K562 (cell line): ENCODE data around the gene UBA3. TPM values are rescaled to one million over a fixed set of nuclear protein-coding genes. Genes with fewer than 3 reads are reported as not detected.

Experiments
- ATAC-seq: fragments of 200-7000 bp; cut with Tn5 transposase; 3 replicates; pipeline ENCODE4 v1.9.1; 2020; ENCODE audit warnings: moderate library complexity
- BruUV-seq: library from RNA; stranded (reverse); fragments of 400-500 nt; replicated peaks from 2 replicates; lab custom pipeline; 2021; lab: Mats Ljungman, UMichigan
- CTCF ChIA-PET: fragments of 300-600 bp; formaldehyde crosslinking; extraction: SDS; loops from one replicate; lab custom pipeline; 2021; ENCODE audit warnings: low intra/inter-chr PET ratio; lab: Yijun Ruan, JAX
- POLR2A ChIA-PET: fragments of 300-600, 350-650 bp; sonication (Branson Sonifier 250); formaldehyde crosslinking; extraction: SDS; loops from one replicate; lab custom pipeline; 2021; ENCODE audit warnings: antibody characterized with exemption, inconsistent platforms; lab: Yijun Ruan, JAX
- DNase-seq, 4 experiments: peaks; one replicate each; pipeline versions ENCODE4 v3.0.0 to v3.0.0-alpha.2; 2011 to 2018; ENCODE audit warnings: low spot score in 3 of 4, mixed read lengths in 3 of 4; ENCODE audit errors: extremely low read depth in 1 of 4
- FAIRE-seq: peaks from 2 replicates; lab custom pipeline; 2011; peaks lifted over from hg19 to GRCh38; lab: Jason Lieb, UNC
- H2AFZ ChIP-seq: 2 replicates; pipeline ENCODE4 v1.6.0; 2011; ENCODE audit warnings: low read depth, low read length, control low read depth, inconsistent platforms
- H3K27ac ChIP-seq: fragments of 200-600 bp; 3 replicates; pipeline ENCODE4 v1.8.0; 2011; ENCODE audit warnings: low read depth, mild to moderate bottlenecking, control low read depth, inconsistent platforms, low read length, moderate library complexity, mixed read lengths; ENCODE audit errors: extremely low read depth
- H3K27me3 ChIP-seq, 2 experiments: fragments of 300-600 bp in 1 of 2; 2 replicates in 1 of 2; 3 replicates in 1 of 2; pipeline versions ENCODE4 v1.6.0 to v1.8.0; 2011; ENCODE audit warnings: inconsistent platforms in 2 of 2, low read length in 2 of 2, mild to moderate bottlenecking in 1 of 2, mixed read lengths in 1 of 2, moderate library complexity in 1 of 2; ENCODE audit not compliant: control insufficient read depth in 2 of 2, insufficient read depth in 2 of 2
- H3K36me3 ChIP-seq: fragments of 300-600 bp; 3 replicates; pipeline ENCODE4 v1.8.0; 2011; ENCODE audit warnings: mild to moderate bottlenecking, low read length, inconsistent platforms; ENCODE audit not compliant: control insufficient read depth, insufficient read depth
- H3K4me1 ChIP-seq, 2 experiments: fragments of 200-600 bp in 1 of 2; replicated peaks in 1 of 2; 2 replicates in 1 of 2; 3 replicates in 1 of 2; pipeline versions ENCODE4 v1.5.1 to v1.8.0; 2011; ENCODE audit warnings: inconsistent platforms in 2 of 2, low read length in 2 of 2, mild to moderate bottlenecking in 1 of 2, mixed read lengths in 1 of 2, moderate library complexity in 1 of 2; ENCODE audit not compliant: control insufficient read depth in 2 of 2, insufficient read depth in 2 of 2
- H3K4me2 ChIP-seq: 2 replicates; pipeline ENCODE4 v1.6.1; 2011; ENCODE audit warnings: low read length, control low read depth, inconsistent platforms, mixed read lengths; ENCODE audit not compliant: insufficient read depth
- H3K4me3 ChIP-seq: fragments of 200-600 bp; sonication (generic), shearing (Covaris generic); 2 replicates; pipeline ENCODE4 v1.5.1; 2016; ENCODE audit warnings: control low read depth, inconsistent platforms
- H3K79me2 ChIP-seq: fragments of 200-600 bp; 3 replicates; pipeline ENCODE4 v1.8.0; 2011; ENCODE audit warnings: low read length, inconsistent platforms; ENCODE audit not compliant: control insufficient read depth, insufficient read depth
- H3K9ac ChIP-seq, 2 experiments: 2 replicates each; pipeline versions ENCODE4 v1.6.0 to v1.6.1; 2011; ENCODE audit warnings: low read depth in 2 of 2, low read length in 2 of 2, control low read depth in 1 of 2, inconsistent platforms in 1 of 2, mild to moderate bottlenecking in 1 of 2, mixed read lengths in 1 of 2; ENCODE audit not compliant: insufficient read depth in 1 of 2
- H3K9me1 ChIP-seq: one replicate; pipeline ENCODE4 v1.6.0; 2011; ENCODE audit warnings: inconsistent platforms, mild to moderate bottlenecking, low read length, moderate library complexity; ENCODE audit not compliant: control insufficient read depth, insufficient read depth
- H3K9me3 ChIP-seq: replicated peaks from 2 replicates; pipeline ENCODE4 v1.5.1; 2011; ENCODE audit warnings: low read depth, low read length, inconsistent platforms; ENCODE audit not compliant: control insufficient read depth, insufficient read depth
- H4K20me1 ChIP-seq: replicated peaks from 2 replicates; pipeline ENCODE4 v1.6.1; 2011; ENCODE audit warnings: low read length, inconsistent platforms, mixed read lengths; ENCODE audit not compliant: control insufficient read depth, insufficient read depth
- BDP1 ChIP-seq: IDR thresholded peaks from 3 replicates; pipeline ENCODE4 v1.6.1; 2011; ENCODE audit not compliant: insufficient read length, insufficient read depth
- DEAF1 ChIP-seq: fragments of 450-650 bp; formaldehyde crosslinking; IDR thresholded peaks from 2 replicates; pipeline ENCODE4 v1.4.0; 2020; ENCODE audit warnings: mild to moderate bottlenecking, moderate library complexity
- HNRNPLL ChIP-seq: fragments of 200-400 bp; formaldehyde crosslinking; IDR thresholded peaks from 2 replicates; pipeline ENCODE4 v1.6.1; 2017; ENCODE audit warnings: low read length, low read depth, mild to moderate bottlenecking; ENCODE audit not compliant: poor library complexity, severe bottlenecking
- KLF10 ChIP-seq: fragments of 250-450 bp; sonication (Bioruptor Pico); IDR thresholded peaks from 2 replicates; pipeline ENCODE4 v1.6.1; 2021; ENCODE audit warnings: matching md5 sums
- PHF8 ChIP-seq: fragments of 200-600 bp; sonication (generic); IDR thresholded peaks from 2 replicates; pipeline ENCODE4 v1.6.1; 2012; ENCODE audit warnings: mixed run types, mild to moderate bottlenecking, inconsistent platforms, low read length, moderate library complexity, borderline replicate concordance
- PPARD ChIP-seq: fragments of 250-450 bp; sonication (Bioruptor Pico); IDR thresholded peaks from 2 replicates; pipeline ENCODE4 v1.8.0; 2022; ENCODE audit warnings: inconsistent platforms, mild to moderate bottlenecking, moderate library complexity
- YY1 ChIP-seq, 3 experiments: IDR thresholded peaks; 2 replicates each; pipeline ENCODE4 v1.6.1; 2011; ENCODE audit warnings: low read length in 2 of 3, mild to moderate bottlenecking in 2 of 3, moderate library complexity in 2 of 3, borderline replicate concordance in 1 of 3, control low read depth in 1 of 3, low read depth in 1 of 3; ENCODE audit not compliant: insufficient read depth in 3 of 3, insufficient replicate concordance in 2 of 3, control insufficient read depth in 1 of 3, insufficient read length in 1 of 3; ENCODE audit errors: extremely low read depth in 1 of 3
- ZFPM2 ChIP-seq: fragments of 250-450 bp; sonication (Bioruptor Pico); IDR thresholded peaks from 2 replicates; pipeline ENCODE4 v1.5.1; 2022; ENCODE audit warnings: mild to moderate bottlenecking
- ZMIZ1 ChIP-seq, 2 experiments: fragments of 150-350 bp in 1 of 2; IDR thresholded peaks; 2 replicates each; pipeline ENCODE4 v1.6.1; 2012 to 2016; ENCODE audit warnings: low read depth in 2 of 2, low read length in 2 of 2, mild to moderate bottlenecking in 1 of 2, moderate library complexity in 1 of 2
- ZNF347 ChIP-seq: fragments of 450-650 bp; formaldehyde crosslinking; IDR thresholded peaks from 2 replicates; pipeline ENCODE4 v1.4.0; 2020; ENCODE audit warnings: low read depth, mild to moderate bottlenecking, moderate library complexity
- ZNF449 ChIP-seq: fragments of 250-450 bp; sonication (Bioruptor Pico); IDR thresholded peaks from 2 replicates; pipeline ENCODE4 v1.8.0; 2022; ENCODE audit warnings: moderate library complexity, mild to moderate bottlenecking, inconsistent platforms
- WGBS: fragments of 100-300 bp; shearing (Covaris generic); methylation state at CpG from one replicate; pipeline ENCODE4 v1.1.6; 2016; ENCODE audit warnings: low coverage, mixed read lengths; ENCODE audit not compliant: insufficient coverage; ENCODE audit errors: missing lambda C conversion rate; 5-methylcytosine and 5-hydroxymethylcytosine counted together
- in situ Hi-C: fragments of 300-500 bp; cut with MboI; formaldehyde crosslinking; loops from 4 replicates; pipeline ENCODE4 v1.15.0; 2018; ENCODE audit warnings: inconsistent platforms, mixed read lengths
- intact Hi-C: fragments of 100-400 bp; cut with micrococcal nuclease; formaldehyde crosslinking; loops from 2 replicates; pipeline ENCODE4 v1.14.2; 2022
- polyA plus RNA-seq, 8 experiments: library from polyadenylated mRNA; depleted of rRNA in 4 of 8; stranded (reverse) in 5 of 8; unstranded in 3 of 8; fragments of >200 nt; fragmentation: Nextera tagmentation in 2 of 8; fragmentation: Illumina TruSeq in 1 of 8; extraction: Ambion mirVana in 2 of 8; extraction: Trizol in 1 of 8; gene quantifications; 2 replicates each; pipeline versions ENCODE4 v1.2.1 to v1.2.3, GENCODE V29; 2011 to 2014; ENCODE audit warnings: inconsistent platforms in 1 of 8, missing spikeins in 1 of 8
- total RNA-seq, 7 experiments: library from RNA; depleted of rRNA in 6 of 7; stranded (reverse); fragments of >200 nt in 6 of 7; fragmentation: Illumina TruSeq in 2 of 7; extraction: Trizol in 2 of 7; gene quantifications; 2 replicates each; pipeline versions ENCODE4 v1.2.1 to v1.2.3, GENCODE V29; 2011 to 2021; ENCODE audit warnings: low replicate concordance in 1 of 7

Gene UBA3
- total and polyA plus RNA-seq, 9 of the 15 experiments (the other 6 are each of a cell fraction or from before 2014, with no cell fraction given), result 23.2 to 80.0 (median 38.6) TPM

- POLR2A ChIA-PET, result interaction anchor here (1.2 kb wide), 1 partner anchor 20 kb away, joined by 3 read pairs; no protein-coding TSS in a partner anchor
- Histone ChIP-seq H3K4me1 (peaks cover 9 to 36% of the 10 kb centered on the region in 2 experiments), H3K9me1 (no peaks in the 10 kb centered on the region), H3K27ac (peak overlapping the region; percentile 56), H3K36me3 (no peaks in the 10 kb centered on the region), H4K20me1 (no peaks in the 10 kb centered on the region), H3K4me2 (peak overlapping the region; percentile 93), H3K9ac (peak overlapping the region; percentile 75 to 94), H3K79me2 (peaks cover 18% of the 10 kb centered on the region), H3K4me3 (peak overlapping the region; percentile 88), H3K27me3 (no peaks in the 10 kb centered on the region), H3K9me3 (no peaks in the 10 kb centered on the region), H2AFZ (peak overlapping the region; percentile 95)
- CTCF ChIA-PET, result no interaction called here
- FAIRE-seq (no peak), ATAC-seq (peak; percentile 59), DNase-seq (peak; percentile 15 to 31 (median 18))
- WGBS, result under 1% methylated on average over 22 of the region's 26 CpGs
- BruUV-seq, result TSS peak; percentile 45
- intact Hi-C loops, result loop anchor here (2.0 kb wide), 1 partner anchor 72 kb away; the partner anchor contains the start of gene EOGT
- in situ Hi-C loops, result no loop called here
- no peak for TF ChIP-seq ZNF449
- TF ChIP-seq BDP1, result no peak
- TF ChIP-seq PPARD, result no peak
- TF ChIP-seq ZMIZ1 (IDR thresholded peaks at IDR 0.05; ENCODE audit: low read depth in 2 of 2, low read length in 2 of 2), result no peak
- no peak for TF ChIP-seq ZNF347 (CRISPR knock-in tag)
- TF ChIP-seq HNRNPLL, result no peak
- TF ChIP-seq ZFPM2, result no peak
- no peak for TF ChIP-seq KLF10 (CRISPR knock-in tag)
- peak in 1 of 3 experiments; percentile 29 for TF ChIP-seq YY1 (IDR thresholded peaks at IDR 0.05; ENCODE audit: borderline replicate concordance in 1 of 3, control insufficient read depth in 1 of 3, extremely low read depth in 1 of 3, insufficient read depth in 3 of 3, insufficient read length in 1 of 3, insufficient replicate concordance in 2 of 3, low read depth in 1 of 3, low read length in 2 of 3)
- TF ChIP-seq PHF8, result peak; percentile 2; the same call in 1 of the 2 replicates
- no peak for TF ChIP-seq DEAF1 (CRISPR knock-in tag)
Observed at GRCh38 chr3:69085168-69085832, 5.1 kb upstream of the UBA3 start.
